Activated naive CD8-positive, alpha-beta T cell treated with anti-CD3 and anti-CD28 coated beads, Interleukin-2, amount 50 U/mL, for 24 hours (primary cell): ENCODE data around the gene MAMSTR.
A peak's percentile ranks its signal among the peaks of the same experiment; 100 is the strongest.
"Not testable (repeated sequence)": the region's sequence is repeated elsewhere in the genome, so short reads cannot be mapped to it uniquely, and the experiment has no call there.

Experiments used
- ATAC-seq: fragments of 150-1000 bp; cut with Tn5 transposase; one replicate; pipeline ENCODE4 v1.10.0; 2021
- DNase-seq: peaks from one replicate; pipeline ENCODE4 v3.0.0; 2021
- H3K27ac Mint-ChIP-seq: one replicate; pipeline ENCODE4 v1.8.0; 2021; ENCODE audit warnings: mild to moderate bottlenecking, mixed read lengths
- H3K27me3 Mint-ChIP-seq: one replicate; pipeline ENCODE4 v1.8.0; 2021; ENCODE audit warnings: mixed read lengths
- H3K36me3 Mint-ChIP-seq: one replicate; pipeline ENCODE4 v1.8.0; 2021; ENCODE audit warnings: low read depth, mixed read lengths
- H3K4me1 Mint-ChIP-seq: one replicate; pipeline ENCODE4 v1.8.0; 2021; ENCODE audit warnings: mixed read lengths
- H3K4me3 Mint-ChIP-seq: one replicate; pipeline ENCODE4 v1.8.0; 2021; ENCODE audit warnings: mild to moderate bottlenecking, moderate library complexity, mixed read lengths
- H3K9me3 Mint-ChIP-seq: one replicate; pipeline ENCODE4 v1.8.0; 2021; ENCODE audit warnings: mixed read lengths

Gene MAMSTR

GRCh38 chr19:48738557-48739403 lies 19.3 kb upstream of the MAMSTR start:
- H3K36me3 Mint-ChIP-seq, result no peaks in the 10 kb centered on the region
- peaks cover 13% of the 10 kb centered on the region for H3K27me3 Mint-ChIP-seq
- H3K4me3 Mint-ChIP-seq, result peak overlapping the region; percentile 36
- DNase-seq (peak; percentile 96), ATAC-seq (peak; percentile 93)
- H3K9me3 Mint-ChIP-seq, result no peaks in the 10 kb centered on the region
- no peak overlapping the region for H3K27ac Mint-ChIP-seq
- H3K4me1 Mint-ChIP-seq, result peaks cover 15% of the 10 kb centered on the region

- Mint-ChIP-seq H3K27me3 (peaks cover 13% of the 10 kb centered on the region), H3K4me3 (no peak overlapping the region)
- ATAC-seq, result no peak
Measured at GRCh38 chr19:48737360-48737998, 18.0 kb upstream of the MAMSTR start.

GRCh38 chr19:48735031-48735615 lies 15.6 kb upstream of the MAMSTR start:
- peaks cover 4% of the 10 kb centered on the region for H3K27me3 Mint-ChIP-seq
- DNase-seq (no peak), ATAC-seq (no peak)
- no peaks in the 10 kb centered on the region for H3K36me3 Mint-ChIP-seq
- peaks cover 6% of the 10 kb centered on the region for H3K4me1 Mint-ChIP-seq
- no peaks in the 10 kb centered on the region for H3K9me3 Mint-ChIP-seq
- no peak overlapping the region for H3K4me3 Mint-ChIP-seq
- no peak overlapping the region for H3K27ac Mint-ChIP-seq

More at GRCh38 chr19:48737360-48737998, 18.0 kb upstream of the MAMSTR start:
- Mint-ChIP-seq H3K9me3 (no peaks in the 10 kb centered on the region), H3K4me1 (peaks cover 15% of the 10 kb centered on the region), H3K27ac (no peak overlapping the region), H3K36me3 (no peaks in the 10 kb centered on the region)
- DNase-seq, result no peak

- Mint-ChIP-seq H3K4me1 (peaks cover 4% of the 10 kb centered on the region), H3K9me3 (no peaks in the 10 kb centered on the region), H3K27ac (no peak overlapping the region)
Measured at GRCh38 chr19:48734625-48735024, 15.1 kb upstream of the MAMSTR start.

GRCh38 chr19:48731452-48731851 lies 11.9 kb upstream of the MAMSTR start:
- Mint-ChIP-seq H3K36me3 (peaks cover 2% of the 10 kb centered on the region), H3K4me3 (no peak overlapping the region), H3K4me1 (peaks cover 5% of the 10 kb centered on the region), H3K9me3 (peaks cover 3% of the 10 kb centered on the region), H3K27me3 (no peaks in the 10 kb centered on the region), H3K27ac (no peak overlapping the region)
- DNase-seq, result no peak
- ATAC-seq, result no peak

More at GRCh38 chr19:48734625-48735024, 15.1 kb upstream of the MAMSTR start:
- H3K27me3 Mint-ChIP-seq, result no peaks in the 10 kb centered on the region
- DNase-seq (no peak), ATAC-seq (no peak)
- no peaks in the 10 kb centered on the region for H3K36me3 Mint-ChIP-seq
- H3K4me3 Mint-ChIP-seq, result no peak overlapping the region

- no peak for ATAC-seq
- H3K9me3 Mint-ChIP-seq, result peaks cover 16% of the 10 kb centered on the region
- H3K4me3 Mint-ChIP-seq, result no peak overlapping the region
- H3K4me1 Mint-ChIP-seq, result peaks cover 17% of the 10 kb centered on the region
- H3K36me3 Mint-ChIP-seq, result peaks cover 11% of the 10 kb centered on the region
- H3K27me3 Mint-ChIP-seq, result no peaks in the 10 kb centered on the region
- H3K27ac Mint-ChIP-seq, result no peak overlapping the region
- no peak for DNase-seq
Measured at GRCh38 chr19:48728911-48729664, 9.6 kb upstream of the MAMSTR start.

- Mint-ChIP-seq H3K27me3 (no peaks in the 10 kb centered on the region), H3K27ac (peak overlapping the region; percentile 61), H3K9me3 (peaks cover 16% of the 10 kb centered on the region), H3K4me3 (no peak overlapping the region), H3K36me3 (peaks cover 11% of the 10 kb centered on the region), H3K4me1 (peaks cover 19% of the 10 kb centered on the region)
- ATAC-seq (no peak), DNase-seq (no peak)
Measured at GRCh38 chr19:48726556-48726955, 7.0 kb upstream of the MAMSTR start.

GRCh38 chr19:48724796-48725753 lies 5.5 kb upstream of the MAMSTR start:
- peaks cover 11% of the 10 kb centered on the region for H3K36me3 Mint-ChIP-seq
- H3K4me1 Mint-ChIP-seq, result peaks cover 30% of the 10 kb centered on the region
- no peak overlapping the region for H3K4me3 Mint-ChIP-seq
- peak overlapping the region; percentile 69 for H3K27ac Mint-ChIP-seq
- DNase-seq, result no peak
- peak; percentile 61 for ATAC-seq
- peaks cover 16% of the 10 kb centered on the region for H3K9me3 Mint-ChIP-seq
- no peaks in the 10 kb centered on the region for H3K27me3 Mint-ChIP-seq

- Mint-ChIP-seq H3K27me3 (no peaks in the 10 kb centered on the region), H3K4me1 (peaks cover 29% of the 10 kb centered on the region), H3K4me3 (no peak overlapping the region), H3K9me3 (peaks cover 16% of the 10 kb centered on the region), H3K27ac (no peak overlapping the region), H3K36me3 (peaks cover 11% of the 10 kb centered on the region)
- ATAC-seq (no peak), DNase-seq (no peak)
Measured at GRCh38 chr19:48722196-48722708, 2.7 kb upstream of the MAMSTR start.

GRCh38 chr19:48720613-48721296 lies 1.2 kb upstream of the MAMSTR start:
- peaks cover 22% of the 10 kb centered on the region for H3K4me1 Mint-ChIP-seq
- ATAC-seq (peak; percentile 94), DNase-seq (peak; percentile 91)
- peak overlapping the region; percentile 92 for H3K4me3 Mint-ChIP-seq
- H3K36me3 Mint-ChIP-seq, result peaks cover 6% of the 10 kb centered on the region
- H3K27ac Mint-ChIP-seq, result peak overlapping the region; percentile 99
- peaks cover 9% of the 10 kb centered on the region for H3K9me3 Mint-ChIP-seq
- H3K27me3 Mint-ChIP-seq, result no peaks in the 10 kb centered on the region

GRCh38 chr19:48720251-48720612 lies 707 bp upstream of the MAMSTR start:
- DNase-seq, result no peak
- peaks cover 4% of the 10 kb centered on the region for H3K9me3 Mint-ChIP-seq
- peak; percentile 8 for ATAC-seq
- H3K27ac Mint-ChIP-seq, result peak overlapping the region; percentile 99
- H3K4me1 Mint-ChIP-seq, result peaks cover 18% of the 10 kb centered on the region
- peak overlapping the region; percentile 92 for H3K4me3 Mint-ChIP-seq
- H3K27me3 Mint-ChIP-seq, result no peaks in the 10 kb centered on the region
- H3K36me3 Mint-ChIP-seq, result peaks cover 2% of the 10 kb centered on the region

- H3K36me3 Mint-ChIP-seq, result no peaks in the 10 kb centered on the region
- no peaks in the 10 kb centered on the region for H3K27me3 Mint-ChIP-seq
- peaks cover 18% of the 10 kb centered on the region for H3K4me1 Mint-ChIP-seq
- no peak for DNase-seq
- no peak overlapping the region for H3K27ac Mint-ChIP-seq
- ATAC-seq, result no peak
- H3K4me3 Mint-ChIP-seq, result no peak overlapping the region
- H3K9me3 Mint-ChIP-seq, result no peaks in the 10 kb centered on the region
Measured at GRCh38 chr19:48718711-48719231, 754 bp downstream of the MAMSTR start.

GRCh38 chr19:48718106-48718505 lies 1.4 kb downstream of the MAMSTR start:
- H3K4me1 Mint-ChIP-seq, result peaks cover 18% of the 10 kb centered on the region
- H3K9me3 Mint-ChIP-seq, H3K36me3 Mint-ChIP-seq, H3K4me3 Mint-ChIP-seq, H3K27ac Mint-ChIP-seq, ATAC-seq, H3K27me3 Mint-ChIP-seq, DNase-seq: not testable (repeated sequence)
